ENCODE results near the gene ENPP1.

DNA sequence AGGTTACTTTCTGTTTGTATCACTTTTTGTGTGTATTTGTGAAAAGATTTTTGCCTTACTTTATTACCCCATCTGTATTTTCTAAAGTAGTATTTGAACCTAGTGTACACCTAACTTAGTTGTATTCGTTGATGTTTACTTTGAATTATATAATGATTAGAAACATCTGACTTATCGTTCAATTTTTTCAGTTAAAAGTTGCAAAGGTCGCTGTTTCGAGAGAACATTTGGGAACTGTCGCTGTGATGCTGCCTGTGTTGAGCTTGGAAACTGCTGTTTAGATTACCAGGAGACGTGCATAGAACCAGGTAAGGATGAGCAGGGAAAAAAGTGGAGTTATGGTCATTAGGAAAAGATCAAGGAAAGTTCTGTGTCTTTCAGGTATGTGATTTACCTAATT is 42.0 kb downstream of the ENPP1 start:
- TF ChIP-seq CTCF (IDR thresholded peaks at IDR 0.05; ENCODE audit: low read length) (no peak), EZH2 (IDR thresholded peaks at IDR 0.05; ENCODE audit: borderline replicate concordance, low read length) (no peak)

All from OCI-LY1 (cell line).